RWPE1 (cell line): ENCODE data around the gene ATP2C1.

ENCODE experiments used
- CTCF ChIA-PET: fragments of 350-600 bp; sonication (Branson Sonifier 250); formaldehyde crosslinking; extraction: SDS; loops from one replicate; lab custom pipeline; 2021; lab: Yijun Ruan, JAX
- POLR2A ChIA-PET: fragments of 400-600 bp; formaldehyde crosslinking; extraction: SDS; loops from one replicate; lab custom pipeline; 2020; ENCODE audit warnings: antibody characterized with exemption; ENCODE audit not compliant: low non-redundant PET; lab: Yijun Ruan, JAX
- DNase-seq: peaks from one replicate; pipeline ENCODE4 v3.0.0; 2012; ENCODE audit warnings: low spot score
- H3K27ac ChIP-seq: fragments of 450-650 bp; 2 replicates; pipeline ENCODE4 v1.5.1; 2017
- TF ChIP-seq, protein P1 (sequence below): fragments of 450-650 bp; conservative IDR thresholded peaks from 2 replicates; pipeline ENCODE4 v1.5.1; 2017; ENCODE audit warnings: low read depth, mild to moderate bottlenecking

Gene ATP2C1

GRCh38 chr3:130894986-130895280, 1.0 kb downstream of the ATP2C1 start:
- H3K27ac ChIP-seq: no peak overlapping the region
- ChIA-PET CTCF (no interaction called here), POLR2A (interaction anchor here (0.6 kb wide), 1 partner anchor 1638 kb away, joined by 4 read pairs; no protein-coding TSS in a partner anchor)
- TF ChIP-seq, protein P1, sequence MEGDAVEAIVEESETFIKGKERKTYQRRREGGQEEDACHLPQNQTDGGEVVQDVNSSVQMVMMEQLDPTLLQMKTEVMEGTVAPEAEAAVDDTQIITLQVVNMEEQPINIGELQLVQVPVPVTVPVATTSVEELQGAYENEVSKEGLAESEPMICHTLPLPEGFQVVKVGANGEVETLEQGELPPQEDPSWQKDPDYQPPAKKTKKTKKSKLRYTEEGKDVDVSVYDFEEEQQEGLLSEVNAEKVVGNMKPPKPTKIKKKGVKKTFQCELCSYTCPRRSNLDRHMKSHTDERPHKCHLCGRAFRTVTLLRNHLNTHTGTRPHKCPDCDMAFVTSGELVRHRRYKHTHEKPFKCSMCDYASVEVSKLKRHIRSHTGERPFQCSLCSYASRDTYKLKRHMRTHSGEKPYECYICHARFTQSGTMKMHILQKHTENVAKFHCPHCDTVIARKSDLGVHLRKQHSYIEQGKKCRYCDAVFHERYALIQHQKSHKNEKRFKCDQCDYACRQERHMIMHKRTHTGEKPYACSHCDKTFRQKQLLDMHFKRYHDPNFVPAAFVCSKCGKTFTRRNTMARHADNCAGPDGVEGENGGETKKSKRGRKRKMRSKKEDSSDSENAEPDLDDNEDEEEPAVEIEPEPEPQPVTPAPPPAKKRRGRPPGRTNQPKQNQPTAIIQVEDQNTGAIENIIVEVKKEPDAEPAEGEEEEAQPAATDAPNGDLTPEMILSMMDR: no peak
- no peak for DNase-seq

- POLR2A ChIA-PET: no interaction called here
- TF ChIP-seq, protein P1: no peak
- no peak overlapping the region for H3K27ac ChIP-seq
- CTCF ChIA-PET: no interaction called here
- DNase-seq: no peak
Measured at GRCh38 chr3:130895690-130896488, 2.0 kb downstream of the ATP2C1 start.

DNA sequence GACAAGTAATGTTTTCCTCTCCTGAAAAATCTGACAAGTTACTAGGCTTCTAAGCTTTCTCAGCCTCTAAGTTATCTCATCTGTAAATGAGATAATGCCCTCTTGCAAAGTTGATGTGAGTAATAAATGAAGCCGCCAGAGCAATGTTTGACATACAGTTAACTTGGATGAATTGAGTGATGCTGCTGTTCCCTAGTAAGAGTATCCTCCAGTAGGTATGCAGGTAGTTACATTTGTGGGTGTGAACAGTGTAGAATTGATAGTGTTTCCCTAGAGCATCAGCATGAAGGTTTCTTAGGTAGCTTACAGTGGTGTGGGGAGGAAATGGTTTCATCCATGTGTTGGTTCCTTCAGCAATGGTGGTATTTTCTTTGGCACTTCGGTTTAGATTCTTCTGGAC, 3.4 kb downstream of the ATP2C1 start:
- TF ChIP-seq, protein P1: no peak
- CTCF ChIA-PET: interaction anchor here (0.6 kb wide), 1 partner anchor 145 kb away, joined by 5 read pairs; no protein-coding TSS in a partner anchor
- POLR2A ChIA-PET: no interaction called here
- no peak overlapping the region for H3K27ac ChIP-seq
- no peak for DNase-seq

DNA sequence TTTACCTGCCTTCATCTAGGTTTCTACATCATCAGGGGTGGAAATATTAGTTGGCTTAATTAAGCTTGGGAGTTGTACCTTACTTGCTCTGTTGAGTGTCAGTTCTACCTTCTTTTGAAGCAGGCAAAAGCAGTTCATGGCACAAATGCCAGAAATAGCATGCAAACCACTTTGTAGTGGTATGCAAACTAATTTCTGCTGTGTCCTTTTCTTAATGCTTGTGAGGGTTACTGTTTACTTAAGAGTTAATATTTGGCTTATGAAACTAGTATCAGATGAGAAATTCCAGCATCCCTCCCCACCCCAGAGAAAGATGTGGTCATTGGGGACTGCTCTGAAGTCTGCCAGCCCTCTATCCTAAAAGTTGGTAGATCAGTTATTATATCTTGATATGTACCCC, 7.1 kb downstream of the ATP2C1 start:
- ChIA-PET CTCF (no interaction called here), POLR2A (no interaction called here)
- TF ChIP-seq, protein P1: no peak
- no peak for DNase-seq
- H3K27ac ChIP-seq: no peak overlapping the region

- POLR2A ChIA-PET: no interaction called here
- CTCF ChIA-PET: interaction anchor here (0.6 kb wide), 1 partner anchor 1634 kb away, joined by 4 read pairs; no protein-coding TSS in a partner anchor
- no peak overlapping the region for H3K27ac ChIP-seq
- TF ChIP-seq, protein P1: no peak
- no peak for DNase-seq
Measured at GRCh38 chr3:130901463-130902204, 7.8 kb downstream of the ATP2C1 start.

DNA sequence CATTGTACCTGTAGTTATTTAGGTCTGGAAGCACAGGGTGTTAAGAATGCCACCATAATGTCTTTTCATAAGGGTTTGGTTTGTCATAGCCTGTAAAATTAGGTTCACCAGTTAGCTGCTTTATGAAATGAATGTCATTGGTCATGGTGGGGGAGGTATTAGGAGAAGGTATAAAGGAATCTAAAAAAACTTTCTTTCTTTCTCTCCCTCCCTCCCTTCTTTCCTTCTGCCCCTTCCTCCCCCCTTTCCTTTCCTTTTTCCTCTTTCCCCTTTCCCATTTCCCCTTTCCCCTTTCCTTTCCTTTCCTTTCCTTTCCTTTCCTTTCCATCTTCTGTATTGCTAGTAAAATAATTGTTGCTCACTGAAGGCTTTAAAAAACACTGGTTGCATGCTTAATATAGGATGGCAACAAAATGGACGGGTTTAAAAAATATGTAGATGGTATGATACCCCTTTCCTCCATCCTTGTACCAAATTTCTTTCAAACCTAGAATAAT, 9.6 kb downstream of the ATP2C1 start:
- DNase-seq: no peak
- H3K27ac ChIP-seq: no peak overlapping the region
- ChIA-PET POLR2A (no interaction called here), CTCF (no interaction called here)
- TF ChIP-seq, protein P1: no peak
